Measurements from ENCODE around the gene CCR5. TPM values are rescaled to one million over a fixed set of nuclear protein-coding genes. Genes with fewer than 3 reads are reported as not detected.

The CCR5 gene
- total and polyA plus RNA-seq, 2 of the 8 experiments (the other 6 are each of a cell fraction or from before 2014, with no cell fraction given) = not detected

- TF ChIP-seq JUND (IDR thresholded peaks at IDR 0.05; ENCODE audit: low read length) = no peak
- TF ChIP-seq BRCA1 (IDR thresholded peaks at IDR 0.05; ENCODE audit: low read depth, low read length) = no peak
- no peak for TF ChIP-seq POLR2AphosphoS5 (IDR thresholded peaks at IDR 0.05; ENCODE audit: low read depth, low read length)
- TF ChIP-seq TBP (IDR thresholded peaks at IDR 0.05; ENCODE audit: low read depth, low read length) = no peak
- TF ChIP-seq FOSL1 (IDR thresholded peaks at IDR 0.05; ENCODE audit: insufficient read depth, low read depth, low read length) = no peak
- TF ChIP-seq RAD21 (IDR thresholded peaks at IDR 0.05 in 1 of 2, conservative IDR thresholded peaks at IDR 0.05 in 1 of 2; ENCODE audit: low read depth in 2 of 2, low read length in 2 of 2) = no peak
Observed at GRCh38 chr3:46381625-46382024, 10.9 kb downstream of the CCR5 start (continued).
